Thoracic aorta (tissue), 2 donors: ENCODE data around the gene SQOR. TPM values are rescaled to one million over a fixed set of nuclear protein-coding genes. Genes with fewer than 3 reads are reported as not detected.

Experiments
- ATAC-seq: fragments of 150-250 bp; one replicate; pipeline ENCODE4 v1.8.0; 2017; ENCODE audit warnings: low read depth; ENCODE audit not compliant: insufficient number of reproducible peaks, low FRiP score
- DNase-seq: peaks from one replicate; pipeline ENCODE4 v3.0.0-alpha.2; 2020; ENCODE audit warnings: low spot score
- H3K27ac ChIP-seq, 2 donors: fragments of 200-600 bp; sonication (generic); 1 replicate in 1 of 2; 2 replicates in 1 of 2; pipeline ENCODE4 v1.5.1; 2016; ENCODE audit warnings: mild to moderate bottlenecking in 2 of 2, moderate library complexity in 2 of 2
- H3K27me3 ChIP-seq: fragments of 200-600 bp; sonication (generic); replicated peaks from 2 replicates; pipeline ENCODE4 v1.6.0; 2016; ENCODE audit warnings: mild to moderate bottlenecking; ENCODE audit not compliant: insufficient read depth
- H3K36me3 ChIP-seq: fragments of 200-600 bp; sonication (generic); one replicate; pipeline ENCODE4 v1.5.1; 2016
- H3K4me1 ChIP-seq, 2 donors: fragments of 200-600 bp; sonication (generic); 1 replicate in 1 of 2; 2 replicates in 1 of 2; pipeline versions ENCODE4 v1.5.1 to v1.6.0; 2016; ENCODE audit warnings: low read depth in 2 of 2, mild to moderate bottlenecking in 1 of 2; ENCODE audit not compliant: control insufficient read depth in 1 of 2
- H3K4me3 ChIP-seq: fragments of 200-600 bp; sonication (generic); 2 replicates; pipeline ENCODE4 v1.5.1; 2016; ENCODE audit warnings: mild to moderate bottlenecking
- H3K9me3 ChIP-seq: fragments of 200-600 bp; sonication (generic); 2 replicates; pipeline ENCODE4 v1.5.1; 2016
- CTCF ChIP-seq: fragments of 200-600 bp; sonication (generic); IDR thresholded peaks from one replicate; pipeline ENCODE4 v1.5.1; 2019; ENCODE audit warnings: antibody characterized with exemption
- total RNA-seq, 2 donors: library from RNA; depleted of rRNA; stranded (reverse); fragments of >200 nt; gene quantifications; one replicate each; pipeline versions ENCODE4 v1.1.0 to v1.2.3, GENCODE V29; 2016

SQOR gene
- total RNA-seq, 2 donors from 2014 or later: 57.0 to 65.1 TPM

DNA sequence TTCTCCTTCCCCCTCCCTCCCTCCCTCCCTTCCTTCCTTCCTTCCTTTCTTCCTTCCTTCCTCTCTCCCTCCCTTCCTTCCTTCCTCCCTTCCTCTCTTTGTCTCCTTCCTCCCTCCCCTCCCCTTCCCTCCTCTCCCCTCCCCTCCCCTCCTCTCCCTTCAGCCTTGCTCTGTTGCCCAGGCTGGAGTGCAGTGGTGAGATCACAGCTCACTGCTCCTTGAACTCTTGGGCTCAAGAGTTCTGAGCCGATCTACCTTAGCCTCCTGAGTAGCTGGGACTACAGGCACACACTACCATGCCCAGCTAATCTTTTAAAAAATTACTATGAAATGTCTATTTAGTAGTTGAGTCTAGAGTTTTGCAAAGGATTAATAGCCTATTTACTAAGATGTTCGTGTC lies 32.2 kb downstream of the SQOR start:
- TF ChIP-seq CTCF: no peak
- Histone ChIP-seq H3K27me3 (no peaks in the 10 kb centered on the region), H3K36me3 (peaks cover 9% of the 10 kb centered on the region), H3K4me3 (no peak overlapping the region), H3K9me3 (no peaks in the 10 kb centered on the region), H3K4me1 (peaks cover 6 to 19% of the 10 kb centered on the region in 2 donors), H3K27ac (no peak overlapping the region)
- DNase-seq (no peak), ATAC-seq (no peak)

GRCh38 chr15:45668386-45668785 lies 33.6 kb downstream of the SQOR start:
- H3K4me1 ChIP-seq: peaks cover 6 to 19% of the 10 kb centered on the region in 2 donors
- H3K27me3 ChIP-seq: no peaks in the 10 kb centered on the region
- no peaks in the 10 kb centered on the region for H3K9me3 ChIP-seq
- H3K36me3 ChIP-seq: peaks cover 3% of the 10 kb centered on the region
- ATAC-seq (no peak), DNase-seq (no peak)
- no peak for TF ChIP-seq CTCF
- no peak overlapping the region for H3K4me3 ChIP-seq
- H3K27ac ChIP-seq: no peak overlapping the region

DNA sequence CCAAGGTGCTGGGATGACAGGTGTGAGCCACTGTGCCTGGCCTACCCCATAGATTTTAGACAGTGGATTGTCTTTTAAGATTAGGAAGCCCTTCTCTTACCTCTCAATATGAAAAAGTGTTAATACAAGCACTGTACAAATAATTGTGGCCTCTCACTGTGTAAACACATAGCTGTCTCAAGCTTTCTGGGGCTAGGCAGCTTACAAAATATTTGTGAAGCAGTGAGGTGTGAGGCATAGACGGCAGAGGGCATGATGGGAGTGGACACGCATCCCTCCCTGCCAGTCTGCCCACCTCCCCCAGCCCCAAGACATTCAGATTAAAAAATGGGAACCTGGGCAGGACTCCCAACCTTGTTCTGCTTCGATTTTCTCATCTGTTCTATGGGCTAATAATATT lies 34.6 kb downstream of the SQOR start:
- Histone ChIP-seq H3K27ac (no peak overlapping the region), H3K4me1 (peaks cover 6 to 13% of the 10 kb centered on the region in 2 donors), H3K36me3 (peaks cover 3% of the 10 kb centered on the region), H3K4me3 (no peak overlapping the region), H3K27me3 (no peaks in the 10 kb centered on the region), H3K9me3 (no peaks in the 10 kb centered on the region)
- ATAC-seq (no peak), DNase-seq (no peak)
- no peak for TF ChIP-seq CTCF

- H3K36me3 ChIP-seq: peaks cover 6% of the 10 kb centered on the region
- H3K27ac ChIP-seq: no peak overlapping the region
Observed at GRCh38 chr15:45670091-45670490, 35.3 kb downstream of the SQOR start.

DNA sequence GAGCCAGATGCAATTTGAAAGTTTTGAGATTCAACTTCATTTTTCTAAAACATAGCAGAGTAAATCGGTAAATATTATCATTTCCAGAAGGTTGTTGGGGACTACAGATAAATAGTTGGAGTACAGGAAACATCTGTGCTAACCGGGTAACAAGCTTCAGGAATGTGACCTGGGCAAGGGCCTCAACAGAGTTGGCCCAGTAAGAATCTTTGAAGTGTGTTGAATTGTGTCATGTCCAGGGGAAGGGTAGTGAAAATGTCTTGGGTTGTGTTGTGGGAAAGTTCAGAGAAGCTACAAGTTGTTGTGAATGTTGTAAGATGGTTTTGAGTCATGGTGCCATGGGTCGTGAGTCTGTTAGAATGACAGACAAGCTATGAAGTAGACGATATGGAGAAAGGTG lies 35.7 kb downstream of the SQOR start:
- ATAC-seq (no peak), DNase-seq (no peak)
- TF ChIP-seq CTCF: no peak
- no peaks in the 10 kb centered on the region for H3K9me3 ChIP-seq
- H3K27ac ChIP-seq: no peak overlapping the region
- no peak overlapping the region for H3K4me3 ChIP-seq
- H3K36me3 ChIP-seq: peaks cover 6% of the 10 kb centered on the region
- H3K4me1 ChIP-seq: peaks cover 0 to 4% of the 10 kb centered on the region in 2 donors
- no peaks in the 10 kb centered on the region for H3K27me3 ChIP-seq

More at GRCh38 chr15:45670091-45670490, 35.3 kb downstream of the SQOR start:
- no peaks in the 10 kb centered on the region for H3K27me3 ChIP-seq
- H3K4me1 ChIP-seq: peaks cover 3 to 8% of the 10 kb centered on the region in 2 donors
- DNase-seq (no peak), ATAC-seq (no peak)
- TF ChIP-seq CTCF: no peak
- no peak overlapping the region for H3K4me3 ChIP-seq
- H3K9me3 ChIP-seq: no peaks in the 10 kb centered on the region
